ENCODE results near the gene SPO11. TPM values are rescaled to one million over a fixed set of nuclear protein-coding genes. Genes with fewer than 3 reads are reported as not detected.

The SPO11 gene
- total RNA-seq, 1 experiment from 2014 or later: not detected

- no peak overlapping the region for H3K27ac ChIP-seq (ENCODE audit: insufficient read length, low read depth, low read length)
- H3K56ac ChIP-seq (ENCODE audit: insufficient read length, low read depth, low read length): no peak overlapping the region
- H2BK12ac ChIP-seq (ENCODE audit: insufficient read length, low read depth, low read length): no peak overlapping the region
- H3K27me3 Mint-ChIP-seq (ENCODE audit: low read depth): no peaks in the 10 kb centered on the region
- no peak for DNase-seq
- 100% methylated on average over 1 of the region's 6 CpGs for WGBS (ENCODE audit: extremely low coverage, insufficient read length, low lambda C conversion rate)
- no peak overlapping the region for H2BK15ac ChIP-seq (ENCODE audit: low read depth, low read length)
- no peak overlapping the region for H2BK5ac ChIP-seq (ENCODE audit: insufficient read length, low read length)
- no peak overlapping the region for H3K14ac ChIP-seq (ENCODE audit: insufficient read depth, low read length)
- H3K9me3 ChIP-seq (ENCODE audit: control insufficient read depth, low read depth, low read length): no peaks in the 10 kb centered on the region
- no peaks in the 10 kb centered on the region for H4K20me1 ChIP-seq (ENCODE audit: control insufficient read depth, insufficient read depth, insufficient read length)
- H3K9me3 Mint-ChIP-seq: peaks cover 0 to 5% of the 10 kb centered on the region in 2 experiments; a peak in 2 of 5 replicates
- H3K4me1 ChIP-seq (ENCODE audit: insufficient read depth, low read length): no peaks in the 10 kb centered on the region
- H3K23me2 ChIP-seq (ENCODE audit: insufficient read length, low read depth, low read length, poor library complexity, severe bottlenecking): no peaks in the 10 kb centered on the region
- H2AK5ac ChIP-seq (ENCODE audit: insufficient read length, low read length): no peak overlapping the region
- H3T11ph ChIP-seq (ENCODE audit: low read length): no peak overlapping the region
- H2BK120ac ChIP-seq (ENCODE audit: low read depth, low read length, poor library complexity, severe bottlenecking): no peak overlapping the region
- no peak overlapping the region for H3K18ac ChIP-seq (ENCODE audit: insufficient read length, low read depth, low read length)
- no peak overlapping the region for H3K23ac ChIP-seq (ENCODE audit: insufficient read length, low read depth, low read length)
- no peaks in the 10 kb centered on the region for H3K4me1 Mint-ChIP-seq
- no peak overlapping the region for H3K9ac ChIP-seq (ENCODE audit: extremely low read depth, insufficient read length, low read length)
- H3K27me3 ChIP-seq (ENCODE audit: insufficient read depth, low read length): no peaks in the 10 kb centered on the region
- H4K8ac ChIP-seq (replicated peaks; ENCODE audit: insufficient read length, low read depth, low read length): no peak overlapping the region
- H2AFZ ChIP-seq (ENCODE audit: low read length): no peak overlapping the region
- H3K79me1 ChIP-seq (ENCODE audit: insufficient read depth, low read depth, low read length, poor library complexity, severe bottlenecking): no peaks in the 10 kb centered on the region
- H3K79me2 ChIP-seq (ENCODE audit: insufficient read depth, low read length): no peaks in the 10 kb centered on the region
- no peak overlapping the region for H4K5ac ChIP-seq (ENCODE audit: insufficient read length, low read depth, low read length)
- no peak for TF ChIP-seq CTCF (conservative IDR thresholded peaks at IDR 0.05)
- H2BK20ac ChIP-seq (ENCODE audit: low read depth, low read length, poor library complexity, severe bottlenecking): no peak overlapping the region
- H3K27ac Mint-ChIP-seq: no peak overlapping the region
- no peak overlapping the region for H4K91ac ChIP-seq (ENCODE audit: insufficient read length, low read depth, low read length)
- H3K4me3 Mint-ChIP-seq: no peak overlapping the region
- H3K4ac ChIP-seq (ENCODE audit: low read depth, low read length): no peak overlapping the region
- H3K36me3 Mint-ChIP-seq (ENCODE audit: insufficient read depth in 1 of 3, low read depth in 3 of 3): peaks cover 18 to 32% (median 25%) of the 10 kb centered on the region in 3 experiments
- no peak overlapping the region for H3K4me2 ChIP-seq (ENCODE audit: insufficient read depth, insufficient read length, low read length)
Measured at GRCh38 chr20:57361517-57361916, 31.9 kb downstream of the SPO11 start.

Data from H9 (cell line).